Glutamatergic neuron (in vitro differentiated cells): Measurements from ENCODE around the gene THADA. TPM values are rescaled to one million over a fixed set of nuclear protein-coding genes. Genes with fewer than 3 reads are reported as not detected.
"Not testable (repeated sequence)": the region's sequence is repeated elsewhere in the genome, so short reads cannot be mapped to it uniquely, and the experiment has no call there.

Source experiments
- DNase-seq: peaks from one replicate; pipeline ENCODE4 v3.0.0; 2022
- H3K27ac Mint-ChIP-seq: one replicate; pipeline ENCODE4 v1.8.0; 2020; ENCODE audit warnings: mild to moderate bottlenecking, mixed read lengths, inconsistent platforms; ENCODE audit not compliant: unreplicated experiment
- H3K27me3 Mint-ChIP-seq: one replicate; pipeline ENCODE4 v1.8.0; 2020; ENCODE audit warnings: mild to moderate bottlenecking, moderate library complexity, mixed read lengths, inconsistent platforms; ENCODE audit not compliant: unreplicated experiment
- H3K36me3 Mint-ChIP-seq: one replicate; pipeline ENCODE4 v1.8.0; 2020; ENCODE audit warnings: mild to moderate bottlenecking, mixed read lengths, inconsistent platforms; ENCODE audit not compliant: unreplicated experiment
- H3K4me1 Mint-ChIP-seq: one replicate; pipeline ENCODE4 v1.8.0; 2020; ENCODE audit warnings: mild to moderate bottlenecking, low read depth, mixed read lengths, inconsistent platforms; ENCODE audit not compliant: unreplicated experiment
- H3K4me3 Mint-ChIP-seq: one replicate; pipeline ENCODE4 v1.8.0; 2020; ENCODE audit warnings: mild to moderate bottlenecking, mixed read lengths, inconsistent platforms; ENCODE audit not compliant: unreplicated experiment
- H3K9me3 Mint-ChIP-seq: one replicate; pipeline ENCODE4 v1.8.0; 2020; ENCODE audit warnings: mild to moderate bottlenecking, moderate library complexity, mixed read lengths, inconsistent platforms; ENCODE audit not compliant: unreplicated experiment
- CTCF ChIP-seq: fragments of 200-600 bp; sonication (generic); IDR thresholded peaks from one replicate; pipeline ENCODE4 v1.5.0; 2021; ENCODE audit not compliant: partially characterized antibody, unreplicated experiment
- total RNA-seq: library from RNA; stranded (reverse); fragmentation: NEBNext Ultra II Directional; extraction: Animal tissue kit (Norgen Biotek cat#: 25700); gene quantifications from one replicate; pipeline ENCODE4 v1.2.1, GENCODE V29; 2021; ENCODE audit not compliant: unreplicated experiment

The THADA gene
- total RNA-seq, 1 donor from 2014 or later, result 15.0 TPM

- H3K9me3 Mint-ChIP-seq, result peaks cover 6% of the 10 kb centered on the region
- no peak overlapping the region for H3K27ac Mint-ChIP-seq
- no peak for DNase-seq
- no peak overlapping the region for H3K4me3 Mint-ChIP-seq
- H3K27me3 Mint-ChIP-seq, result peaks cover 6% of the 10 kb centered on the region
- peaks cover 3% of the 10 kb centered on the region for H3K4me1 Mint-ChIP-seq
- TF ChIP-seq CTCF, result no peak
- no peaks in the 10 kb centered on the region for H3K36me3 Mint-ChIP-seq
These were observed 405.4 kb downstream of the THADA start for GRCh38 chr2:43190311-43191052.

- not testable (repeated sequence) for H3K36me3 Mint-ChIP-seq, H3K27me3 Mint-ChIP-seq, H3K4me3 Mint-ChIP-seq, H3K4me1 Mint-ChIP-seq, H3K27ac Mint-ChIP-seq, H3K9me3 Mint-ChIP-seq, DNase-seq
These were observed 406.0 kb downstream of the THADA start for GRCh38 chr2:43189861-43190260.

GRCh38 chr2:43188561-43189386 lies 407.1 kb downstream of the THADA start:
- Mint-ChIP-seq H3K4me3 (no peak overlapping the region), H3K27me3 (peaks cover 6% of the 10 kb centered on the region), H3K4me1 (peaks cover 3% of the 10 kb centered on the region), H3K27ac (no peak overlapping the region), H3K36me3 (no peaks in the 10 kb centered on the region), H3K9me3 (peaks cover 4% of the 10 kb centered on the region)
- TF ChIP-seq CTCF, result no peak
- DNase-seq, result no peak

GRCh38 chr2:43186679-43187374 lies 409.0 kb downstream of the THADA start:
- Mint-ChIP-seq H3K9me3 (peaks cover 4% of the 10 kb centered on the region), H3K4me1 (peaks cover 3% of the 10 kb centered on the region), H3K4me3 (no peak overlapping the region), H3K27me3 (peaks cover 6% of the 10 kb centered on the region), H3K36me3 (no peaks in the 10 kb centered on the region), H3K27ac (no peak overlapping the region)
- TF ChIP-seq CTCF, result no peak
- no peak for DNase-seq

GRCh38 chr2:43186321-43186678 lies 409.5 kb downstream of the THADA start:
- Mint-ChIP-seq H3K27ac (no peak overlapping the region), H3K36me3 (no peaks in the 10 kb centered on the region), H3K9me3 (peaks cover 6% of the 10 kb centered on the region), H3K27me3 (peaks cover 8% of the 10 kb centered on the region), H3K4me3 (no peak overlapping the region), H3K4me1 (peaks cover 3% of the 10 kb centered on the region)
- no peak for TF ChIP-seq CTCF
- no peak for DNase-seq
